DOHH2 (cell line): ENCODE data around the gene OMP.

ENCODE experiments used
- H3F3A ChIP-seq: fragments of 200-600 bp; sonication (generic), shearing (Covaris generic); 2 replicates; pipeline ENCODE4 v1.6.0; 2016; ENCODE audit warnings: antibody characterized with exemption, mild to moderate bottlenecking; ENCODE audit not compliant: control insufficient read depth, insufficient read depth
- H3K27ac ChIP-seq: fragments of 200-600 bp; sonication (generic); 2 replicates; pipeline ENCODE4 v1.5.1; 2014; ENCODE audit warnings: low read depth, mild to moderate bottlenecking, low read length, moderate library complexity
- H3K27me3 ChIP-seq: fragments of 200-600 bp; sonication (generic); 2 replicates; pipeline ENCODE4 v1.6.1; 2014; ENCODE audit warnings: mild to moderate bottlenecking, low read length, mixed read lengths; ENCODE audit not compliant: control insufficient read depth
- H3K36me3 ChIP-seq: fragments of 200-600 bp; sonication (generic); 2 replicates; pipeline ENCODE4 v1.6.1; 2014; ENCODE audit warnings: mild to moderate bottlenecking, low read length, moderate library complexity, mixed read lengths; ENCODE audit not compliant: control insufficient read depth
- H3K4me1 ChIP-seq: fragments of 200-600 bp; sonication (generic); 2 replicates; pipeline ENCODE4 v1.6.1; 2014; ENCODE audit warnings: mild to moderate bottlenecking, low read length, mixed read lengths; ENCODE audit not compliant: control insufficient read depth
- H3K4me2 ChIP-seq: fragments of 200-600 bp; sonication (generic); 2 replicates; pipeline ENCODE4 v1.6.0; 2014; ENCODE audit warnings: mild to moderate bottlenecking, low read length, moderate library complexity
- H3K4me3 ChIP-seq: fragments of 200-600 bp; sonication (generic); 2 replicates; pipeline ENCODE4 v1.5.1; 2014; ENCODE audit warnings: mild to moderate bottlenecking, low read length, mixed read lengths
- H3K79me2 ChIP-seq: fragments of 200-600 bp; sonication (generic); 2 replicates; pipeline ENCODE4 v1.6.1; 2014; ENCODE audit warnings: mild to moderate bottlenecking, low read length, mixed read lengths; ENCODE audit not compliant: control insufficient read depth
- H3K9me2 ChIP-seq: fragments of 200-600 bp; sonication (generic); replicated peaks from 2 replicates; pipeline ENCODE4 v1.6.1; 2014; ENCODE audit warnings: mild to moderate bottlenecking, low read length, mixed read lengths; ENCODE audit not compliant: control insufficient read depth
- H3K9me3 ChIP-seq: fragments of 200-600 bp; sonication (generic); 2 replicates; pipeline ENCODE4 v1.6.1; 2014; ENCODE audit warnings: antibody characterized with exemption, low read length, mixed read lengths; ENCODE audit not compliant: control insufficient read depth, insufficient read depth
- H4K20me1 ChIP-seq: fragments of 200-600 bp; sonication (generic); 2 replicates; pipeline ENCODE4 v1.6.0; 2014; ENCODE audit warnings: low read depth, mild to moderate bottlenecking, antibody characterized with exemption, low read length, moderate library complexity; ENCODE audit not compliant: control insufficient read depth, insufficient read depth
- CTCF ChIP-seq: fragments of 200-600 bp; sonication (generic); IDR thresholded peaks from one replicate; pipeline ENCODE4 v1.5.1; 2014; ENCODE audit warnings: antibody characterized with exemption, mild to moderate bottlenecking, low read depth, low read length; ENCODE audit not compliant: poor library complexity, severe bottlenecking
- EZH2phosphoT487 ChIP-seq: fragments of 200-600 bp; sonication (generic); IDR thresholded peaks from 2 replicates; pipeline ENCODE4 v1.6.1; 2017; ENCODE audit warnings: borderline replicate concordance, mild to moderate bottlenecking, antibody characterized with exemption, low read length, moderate library complexity, mixed read lengths

OMP gene

GRCh38 chr11:77150836-77151235 is 48.2 kb downstream of the OMP start:
- Histone ChIP-seq H3K4me3 (no peak overlapping the region), H3K79me2 (no peaks in the 10 kb centered on the region), H3K9me2 (no peaks in the 10 kb centered on the region), H3K4me2 (no peak overlapping the region), H3K4me1 (no peaks in the 10 kb centered on the region), H3K36me3 (no peaks in the 10 kb centered on the region), H3K27ac (no peak overlapping the region), H4K20me1 (no peaks in the 10 kb centered on the region), H3K27me3 (peaks cover 10% of the 10 kb centered on the region), H3F3A (no peaks in the 10 kb centered on the region), H3K9me3 (no peaks in the 10 kb centered on the region)
- TF ChIP-seq EZH2phosphoT487 (no peak), CTCF (no peak)

- Histone ChIP-seq H3K9me2 (no peaks in the 10 kb centered on the region), H3K79me2 (no peaks in the 10 kb centered on the region), H4K20me1 (no peaks in the 10 kb centered on the region), H3K4me2 (no peak overlapping the region), H3K4me3 (no peak overlapping the region), H3K36me3 (no peaks in the 10 kb centered on the region), H3K4me1 (no peaks in the 10 kb centered on the region), H3K27ac (no peak overlapping the region), H3F3A (no peaks in the 10 kb centered on the region), H3K27me3 (peaks cover 10% of the 10 kb centered on the region), H3K9me3 (no peaks in the 10 kb centered on the region)
- TF ChIP-seq EZH2phosphoT487 (no peak), CTCF (no peak)
Measured at GRCh38 chr11:77151804-77152509, 49.3 kb downstream of the OMP start.

DNA sequence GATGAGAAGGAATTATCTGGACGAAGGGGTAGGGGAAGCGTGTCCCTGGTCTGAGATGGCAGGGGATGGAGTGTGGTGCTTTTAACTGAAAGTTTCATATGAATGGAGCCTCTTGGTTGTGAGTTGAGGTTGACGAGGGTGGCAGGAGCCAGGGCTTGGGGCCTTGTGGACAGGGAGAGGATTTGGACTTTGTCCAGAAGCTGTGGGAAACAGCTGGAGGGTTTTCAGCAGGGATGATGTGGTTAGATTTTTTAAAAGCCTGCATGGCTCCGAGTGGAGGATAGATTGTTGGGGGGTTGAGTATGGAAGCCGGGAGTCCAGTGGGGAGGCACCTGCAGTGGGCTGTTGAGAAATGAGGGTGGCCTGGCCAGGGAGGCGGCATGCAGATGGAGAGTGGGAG is 50.2 kb downstream of the OMP start:
- TF ChIP-seq EZH2phosphoT487, result no peak
- TF ChIP-seq CTCF, result no peak
- H3K4me3 ChIP-seq, result no peak overlapping the region
- H3K4me2 ChIP-seq, result no peak overlapping the region

More for the DNA sequence above, 50.2 kb downstream of the OMP start:
- peaks cover 4% of the 10 kb centered on the region; the same call in 1 of the 2 replicates for H3K27me3 ChIP-seq
- H3F3A ChIP-seq, result no peaks in the 10 kb centered on the region
- H4K20me1 ChIP-seq, result no peaks in the 10 kb centered on the region
- no peaks in the 10 kb centered on the region for H3K4me1 ChIP-seq
- no peaks in the 10 kb centered on the region for H3K9me2 ChIP-seq
- no peaks in the 10 kb centered on the region for H3K9me3 ChIP-seq
- no peaks in the 10 kb centered on the region for H3K79me2 ChIP-seq
- no peak overlapping the region for H3K27ac ChIP-seq
- H3K36me3 ChIP-seq, result no peaks in the 10 kb centered on the region
